HG02852 (cell line): Measurements from ENCODE around the gene MTHFS.
"Not testable (repeated sequence)": the region's sequence is repeated elsewhere in the genome, so short reads cannot be mapped to it uniquely, and the experiment has no call there.

ENCODE experiments used
- ATAC-seq: cut with Tn5 transposase; IDR thresholded peaks from one replicate; pipeline ENCODE4 v1.9.1; 2021; ENCODE audit warnings: mild to moderate bottlenecking, moderate library complexity; ENCODE audit not compliant: unreplicated experiment

MTHFS gene

GRCh38 chr15:79896634-79897379, at the start of gene MTHFS:
Gene MTHFS, minus strand, starts transcription at chr15:79897014. Its CDS starts 26 bp downstream, at chr15:79896988.
- peak; percentile 78 for ATAC-seq

GRCh38 chr15:79944622-79945021, 47.8 kb upstream of the MTHFS start:
- ATAC-seq: no peak

- peak; percentile 80 for ATAC-seq
These were observed 47.0 kb upstream of the MTHFS start for GRCh38 chr15:79943820-79944219.

GRCh38 chr15:79942741-79943481, 46.1 kb upstream of the MTHFS start:
- no peak for ATAC-seq

GRCh38 chr15:79939399-79939798, 42.6 kb upstream of the MTHFS start:
- no peak for ATAC-seq

- no peak for ATAC-seq
These were observed 41.3 kb upstream of the MTHFS start for GRCh38 chr15:79938143-79938542.

GRCh38 chr15:79935556-79936201, 38.9 kb upstream of the MTHFS start:
- ATAC-seq: not testable (repeated sequence)

- ATAC-seq: no peak
These were observed 36.4 kb upstream of the MTHFS start for GRCh38 chr15:79933231-79933630.

- ATAC-seq: no peak
These were observed 35.6 kb upstream of the MTHFS start for GRCh38 chr15:79932447-79932846.

- ATAC-seq: no peak
These were observed 33.7 kb upstream of the MTHFS start for GRCh38 chr15:79930516-79930915.

GRCh38 chr15:79929412-79929811, 32.6 kb upstream of the MTHFS start:
- ATAC-seq: no peak

GRCh38 chr15:79926116-79926515, 29.3 kb upstream of the MTHFS start:
- ATAC-seq: not testable (repeated sequence)

- no peak for ATAC-seq
These were observed 27.6 kb upstream of the MTHFS start for GRCh38 chr15:79924379-79924778.

GRCh38 chr15:79923515-79924169, 26.8 kb upstream of the MTHFS start:
- peak; percentile 94 for ATAC-seq

GRCh38 chr15:79923079-79923514, 26.3 kb upstream of the MTHFS start:
- peak; percentile 44 for ATAC-seq

GRCh38 chr15:79922512-79923078, 25.8 kb upstream of the MTHFS start:
- no peak for ATAC-seq

- ATAC-seq: no peak
These were observed 23.1 kb upstream of the MTHFS start for GRCh38 chr15:79919749-79920511.

- ATAC-seq: no peak
These were observed 22.4 kb upstream of the MTHFS start for GRCh38 chr15:79919090-79919748.

- no peak for ATAC-seq
These were observed 21.5 kb upstream of the MTHFS start for GRCh38 chr15:79918278-79918677.
